Aorta (tissue), 5 donors: Measurements from ENCODE around the gene LOXHD1. TPM values are rescaled to one million over a fixed set of nuclear protein-coding genes. Genes with fewer than 3 reads are reported as not detected.
A peak's percentile ranks its signal among the peaks of the same experiment; 100 is the strongest.

ENCODE experiments used
- ATAC-seq: fragments of 200-7000 bp; cut with Tn5 transposase; one replicate; pipeline ENCODE4 v1.9.1; 2022; ENCODE audit warnings: moderate library complexity; ENCODE audit not compliant: low FRiP score
- DNase-seq, 2 donors: peaks; one replicate each; pipeline ENCODE4 v3.0.0-alpha.2; 2020
- H3K27ac ChIP-seq, 2 donors: one replicate each; pipeline ENCODE4 v1.5.1; 2013; ENCODE audit warnings: low read length in 2 of 2, mild to moderate bottlenecking in 2 of 2, moderate library complexity in 2 of 2, control low read depth in 1 of 2, inconsistent platforms in 1 of 2, low read depth in 1 of 2
- H3K27me3 ChIP-seq, 2 donors: one replicate each; pipeline ENCODE4 v1.6.1; 2013; ENCODE audit warnings: control low read depth in 1 of 2, low read length in 1 of 2, mild to moderate bottlenecking in 1 of 2, moderate library complexity in 1 of 2; ENCODE audit not compliant: insufficient read depth in 2 of 2, control insufficient read depth in 1 of 2
- H3K36me3 ChIP-seq, 2 donors: one replicate each; pipeline ENCODE4 v1.6.1; 2013; ENCODE audit warnings: control low read depth in 1 of 2, low read length in 1 of 2, mild to moderate bottlenecking in 1 of 2; ENCODE audit not compliant: insufficient read depth in 2 of 2, control insufficient read depth in 1 of 2
- H3K4me1 ChIP-seq, 2 donors: one replicate each; pipeline ENCODE4 v1.6.1; 2013; ENCODE audit warnings: low read length in 2 of 2, control low read depth in 1 of 2, mild to moderate bottlenecking in 1 of 2, moderate library complexity in 1 of 2; ENCODE audit not compliant: insufficient read depth in 2 of 2, control insufficient read depth in 1 of 2
- H3K4me3 ChIP-seq, 2 donors: one replicate each; pipeline ENCODE4 v1.5.1; 2013; ENCODE audit warnings: low read length in 2 of 2, control low read depth in 1 of 2, mild to moderate bottlenecking in 1 of 2
- H3K9me3 ChIP-seq: one replicate; pipeline ENCODE4 v1.6.1; 2013; ENCODE audit warnings: mild to moderate bottlenecking, low read length; ENCODE audit not compliant: control insufficient read depth
- WGBS, 2 donors: extraction: QIAGEN DNeasy Blood & Tissue Kit; methylation state at CpG; one replicate each; pipeline ENCODE4 v1.1.7; 2013; 5-methylcytosine and 5-hydroxymethylcytosine counted together
- intact Hi-C, 2 donors: fragments of 100-400 bp; cut with DNase I; formaldehyde crosslinking; loops; one replicate each; pipeline versions ENCODE4 v1.14.2 to v1.15.0; 2022
- polyA plus RNA-seq, 2 donors: library from polyadenylated mRNA; stranded (reverse); fragments of 200-250 nt; gene quantifications; one replicate each; pipeline ENCODE4 v1.2.3, GENCODE V29; 2013
- total RNA-seq, 2 donors: library from RNA; stranded (reverse); fragmentation: NEBNext Ultra II Directional; extraction: Animal tissue kit (Norgen Biotek cat#: 25700); gene quantifications; one replicate each; pipeline ENCODE4 v1.2.1, GENCODE V29; 2021
- donor health status: healthy with polysubstance abuse.
- donor health status: Bipolar disorder and iron deficiency.
- donor health status: DM: no; HTN: no; CAD: no.
- donor health status: DM: no; HTN: no; CAD: no.
- donor health status: DM: yes; HTN: yes; CAD: no.

LOXHD1 gene
- total and polyA plus RNA-seq, 4 donors: 0.16 to 1.0 TPM; not detected in 2

- DNase-seq: no peak
- 70 to 73% methylated on average over 5 of the region's 5 CpGs for WGBS, 2 donors
Observed at GRCh38 chr18:46625069-46625468, 32.0 kb downstream of the LOXHD1 start.

DNA sequence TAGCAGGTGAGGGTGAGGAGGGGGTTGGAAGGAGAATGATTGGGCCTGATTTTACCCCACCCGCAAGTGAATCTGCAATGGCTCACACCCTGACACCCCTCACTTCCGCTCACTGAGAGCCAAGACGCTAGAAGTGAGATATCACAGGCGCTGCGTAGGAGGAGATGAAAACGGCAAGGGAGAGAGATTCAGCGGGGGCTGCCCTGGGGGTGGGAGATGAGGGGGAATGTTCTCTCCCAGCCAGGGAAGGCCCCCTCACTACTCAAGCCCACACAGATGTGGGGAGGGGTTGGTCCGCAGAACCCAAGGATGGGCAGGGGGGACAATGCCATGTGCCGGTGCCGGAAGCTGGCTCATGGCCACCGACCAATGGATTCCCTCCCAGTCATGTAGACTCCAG is 32.9 kb downstream of the LOXHD1 start:
- H3K4me1 ChIP-seq: no peaks in the 10 kb centered on the region
- WGBS, 2 donors: 79 to 88% methylated on average over 11 of the region's 11 CpGs
- no peak overlapping the region for H3K27ac ChIP-seq
- DNase-seq: no peak
- no peak overlapping the region for H3K4me3 ChIP-seq
- H3K9me3 ChIP-seq: no peaks in the 10 kb centered on the region
- intact Hi-C loops: no loop called here
- no peak for ATAC-seq
- H3K27me3 ChIP-seq: no peaks in the 10 kb centered on the region
- no peaks in the 10 kb centered on the region for H3K36me3 ChIP-seq

More at GRCh38 chr18:46625069-46625468, 32.0 kb downstream of the LOXHD1 start:
- Histone ChIP-seq H3K4me3 (no peak overlapping the region), H3K27ac (no peak overlapping the region), H3K27me3 (no peaks in the 10 kb centered on the region), H3K9me3 (no peaks in the 10 kb centered on the region), H3K4me1 (no peaks in the 10 kb centered on the region), H3K36me3 (no peaks in the 10 kb centered on the region)
- ATAC-seq: no peak
- intact Hi-C loops: no loop called here

DNA sequence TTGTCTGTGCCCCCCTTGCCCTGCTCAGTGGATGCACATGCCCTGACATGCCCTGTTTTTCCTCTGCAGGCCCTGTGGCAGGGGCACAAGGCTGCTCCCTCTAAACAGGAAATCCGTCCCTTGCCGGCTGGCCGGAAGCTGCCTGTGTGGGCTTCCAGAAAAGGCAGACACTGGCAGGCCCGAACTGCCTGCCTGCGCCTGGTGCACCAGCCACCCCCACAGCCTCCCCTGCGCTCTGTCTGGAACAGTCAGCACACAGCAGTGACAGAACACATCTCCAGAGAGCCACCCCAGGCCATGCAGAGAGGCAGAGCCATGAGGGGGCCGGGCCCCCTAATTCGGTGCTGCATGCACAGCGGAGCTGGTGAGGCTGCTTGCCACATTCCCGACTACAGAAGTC is 33.5 kb downstream of the LOXHD1 start:
- Histone ChIP-seq H3K9me3 (no peaks in the 10 kb centered on the region), H3K4me3 (no peak overlapping the region), H3K4me1 (no peaks in the 10 kb centered on the region), H3K27ac (no peak overlapping the region), H3K27me3 (no peaks in the 10 kb centered on the region), H3K36me3 (no peaks in the 10 kb centered on the region)
- intact Hi-C loops: no loop called here
- DNase-seq (peak; percentile 52 to 75), ATAC-seq (no peak)
- 35 to 47% methylated on average over 10 of the region's 10 CpGs for WGBS, 2 donors

GRCh38 chr18:46622999-46623398 is 34.0 kb downstream of the LOXHD1 start:
- intact Hi-C loops: no loop called here
- Histone ChIP-seq H3K9me3 (no peaks in the 10 kb centered on the region), H3K4me3 (no peak overlapping the region), H3K27ac (no peak overlapping the region), H3K36me3 (no peaks in the 10 kb centered on the region), H3K4me1 (no peaks in the 10 kb centered on the region), H3K27me3 (no peaks in the 10 kb centered on the region)
- 91 to 92% methylated on average over 3 of the region's 3 CpGs for WGBS, 2 donors
- ATAC-seq: no peak
- DNase-seq: no peak

DNA sequence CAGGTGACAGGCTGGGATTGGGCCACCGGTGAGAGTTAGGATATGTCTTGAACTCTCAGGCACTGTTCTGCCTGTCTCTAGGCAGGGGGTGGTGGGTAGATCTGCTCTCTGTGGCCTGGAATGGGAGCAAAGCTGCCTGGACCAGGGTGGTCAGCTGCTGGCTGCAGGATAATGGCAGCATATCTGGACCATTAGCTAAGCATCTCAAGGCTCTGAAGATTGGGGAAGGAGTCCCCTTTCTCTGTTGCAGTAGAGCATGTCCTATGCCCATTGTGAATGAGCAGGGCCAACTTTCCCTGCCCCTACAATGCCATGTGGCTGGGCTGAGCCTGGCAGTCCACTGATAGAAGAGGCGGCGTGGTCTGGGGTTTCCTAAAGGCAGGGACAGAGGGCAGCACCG is 34.6 kb downstream of the LOXHD1 start:
- WGBS, 2 donors: 92 to 94% methylated on average over 4 of the region's 4 CpGs

DNA sequence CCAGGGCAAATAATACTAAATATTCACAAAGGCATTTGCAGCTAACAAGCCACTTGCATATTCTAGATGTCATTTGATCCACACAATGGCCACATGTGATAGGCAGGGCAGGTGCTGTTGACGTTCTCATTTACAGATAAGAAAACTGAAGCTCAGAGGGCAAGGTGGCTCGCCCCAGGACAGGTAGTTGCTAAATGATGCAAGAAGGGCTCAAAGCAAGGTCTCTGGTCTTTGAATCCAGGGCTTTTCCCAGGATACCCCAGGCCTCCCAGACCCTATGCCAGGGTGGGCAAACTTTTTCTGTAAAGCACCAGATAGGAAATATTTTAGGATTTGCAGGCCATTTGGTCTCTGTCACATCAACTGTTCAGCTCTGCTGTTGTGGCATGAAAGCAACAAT is 35.1 kb downstream of the LOXHD1 start:
- WGBS, 2 donors: 63 to 75% methylated on average over 2 of the region's 2 CpGs
- ATAC-seq (no peak), DNase-seq (no peak)
- Histone ChIP-seq H3K9me3 (no peaks in the 10 kb centered on the region), H3K36me3 (no peaks in the 10 kb centered on the region), H3K27me3 (no peaks in the 10 kb centered on the region), H3K4me1 (no peaks in the 10 kb centered on the region), H3K4me3 (no peak overlapping the region), H3K27ac (no peak overlapping the region)
- intact Hi-C loops: no loop called here

More for the DNA sequence above, 34.6 kb downstream of the LOXHD1 start:
- H3K9me3 ChIP-seq: no peaks in the 10 kb centered on the region
- no peak overlapping the region for H3K4me3 ChIP-seq
- H3K4me1 ChIP-seq: no peaks in the 10 kb centered on the region
- no peaks in the 10 kb centered on the region for H3K36me3 ChIP-seq
- no peak overlapping the region for H3K27ac ChIP-seq
- no peaks in the 10 kb centered on the region for H3K27me3 ChIP-seq
- ATAC-seq: no peak
- intact Hi-C loops: no loop called here
- DNase-seq: no peak

DNA sequence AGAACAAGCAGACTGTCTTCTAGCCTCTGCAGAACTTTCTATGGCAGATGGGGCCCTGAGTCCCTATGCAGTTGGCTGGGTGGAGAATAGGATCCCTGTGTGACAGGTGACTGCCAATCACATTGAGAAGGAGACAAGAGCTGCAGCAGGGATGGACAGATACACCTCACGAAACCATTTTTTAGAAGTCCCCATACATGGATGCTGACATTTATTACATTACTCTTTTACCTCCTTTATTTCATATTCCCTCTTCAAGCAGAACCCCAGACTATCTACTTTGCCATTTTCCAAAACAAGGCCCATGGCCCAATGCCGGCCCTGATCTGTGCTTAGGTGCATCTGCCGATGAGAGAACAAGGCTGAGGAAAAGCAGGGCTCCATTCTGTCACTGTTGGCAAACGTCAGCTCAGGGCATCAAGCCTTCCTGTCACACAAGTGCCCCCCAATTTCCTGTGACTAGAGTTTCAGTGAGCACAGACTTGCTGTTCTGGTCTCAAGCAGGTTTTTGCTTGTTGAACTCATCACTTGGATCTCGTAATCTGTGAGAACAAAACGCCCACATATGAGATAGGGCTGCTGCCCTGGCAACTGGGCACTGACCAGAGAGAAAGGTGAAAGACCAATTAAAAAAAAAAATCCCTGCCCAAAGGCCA is 35.8 kb downstream of the LOXHD1 start:
- Histone ChIP-seq H3K36me3 (no peaks in the 10 kb centered on the region), H3K4me1 (no peaks in the 10 kb centered on the region), H3K27me3 (no peaks in the 10 kb centered on the region), H3K9me3 (no peaks in the 10 kb centered on the region), H3K4me3 (no peak overlapping the region), H3K27ac (no peak overlapping the region)
- DNase-seq (no peak), ATAC-seq (no peak)
- WGBS, 2 donors: 73% methylated on average over 6 of the region's 6 CpGs
- intact Hi-C loops: no loop called here

- H3K4me1 ChIP-seq: no peaks in the 10 kb centered on the region
- intact Hi-C loops: no loop called here
- no peaks in the 10 kb centered on the region for H3K27me3 ChIP-seq
- H3K4me3 ChIP-seq: no peak overlapping the region
- H3K36me3 ChIP-seq: no peaks in the 10 kb centered on the region
- DNase-seq (no peak), ATAC-seq (no peak)
- WGBS, 2 donors: 79 to 85% methylated on average over 3 of the region's 3 CpGs
- no peak overlapping the region for H3K27ac ChIP-seq
- no peaks in the 10 kb centered on the region for H3K9me3 ChIP-seq
Observed at GRCh38 chr18:46619559-46619958, 37.5 kb downstream of the LOXHD1 start.

DNA sequence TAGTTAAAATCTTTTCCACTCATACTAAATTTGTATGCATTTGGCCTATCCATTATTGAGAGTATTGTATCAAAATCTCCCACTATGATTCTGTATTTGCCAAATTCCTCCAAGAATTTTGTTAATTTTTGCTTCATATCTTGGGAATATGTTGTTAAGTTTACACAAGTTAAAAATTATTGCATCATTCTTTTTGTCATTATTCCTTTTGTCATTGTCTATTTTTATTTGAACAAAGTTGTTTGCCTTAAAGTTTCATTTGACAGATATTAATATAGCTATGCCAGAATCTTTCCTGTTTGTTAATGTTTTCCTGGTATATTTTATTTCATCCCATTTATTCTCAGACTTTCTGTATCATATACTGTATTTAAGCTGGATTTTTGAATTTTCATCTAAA is 41.3 kb downstream of the LOXHD1 start:
- intact Hi-C loops: no loop called here
- no peaks in the 10 kb centered on the region for H3K27me3 ChIP-seq
- DNase-seq: no peak

More for the DNA sequence above, 41.3 kb downstream of the LOXHD1 start:
- Histone ChIP-seq H3K4me1 (no peaks in the 10 kb centered on the region), H3K9me3 (no peaks in the 10 kb centered on the region), H3K4me3 (no peak overlapping the region), H3K36me3 (no peaks in the 10 kb centered on the region), H3K27ac (no peak overlapping the region)
- no peak for ATAC-seq
